ENCODE measurements around the gene MVB12B.

MVB12B gene

GRCh38 chr9:126495411-126496180 lies 169.0 kb downstream of the MVB12B start:
- no peak overlapping the region for H2AFZ ChIP-seq (ENCODE audit: low read length)
- no peak overlapping the region for H3K4me2 ChIP-seq (ENCODE audit: low read depth, low read length, poor library complexity, severe bottlenecking)
- H3K36me3 ChIP-seq (ENCODE audit: insufficient read depth, low read length), result peaks cover 21% of the 10 kb centered on the region; the same call in 1 of the 2 replicates
- peaks cover 21% of the 10 kb centered on the region for H3K79me2 ChIP-seq (ENCODE audit: insufficient read depth, low read length)
- H3K27me3 ChIP-seq (ENCODE audit: insufficient read depth, low read length, poor library complexity, severe bottlenecking), result no peaks in the 10 kb centered on the region
- no peaks in the 10 kb centered on the region; the same call in 1 of the 2 replicates for H3F3A ChIP-seq (ENCODE audit: low read depth)
- no peak overlapping the region for H3K9ac ChIP-seq (ENCODE audit: low read depth, low read length, poor library complexity, severe bottlenecking)
- H3K9me3 ChIP-seq (ENCODE audit: insufficient read depth, low read depth, low read length), result no peaks in the 10 kb centered on the region
- H3K4me3 ChIP-seq (ENCODE audit: low read length, poor library complexity, severe bottlenecking), result no peak overlapping the region
- no peak for TF ChIP-seq EZH2phosphoT487 (IDR thresholded peaks at IDR 0.05; ENCODE audit: borderline replicate concordance)
- TF ChIP-seq CTCF (conservative IDR thresholded peaks at IDR 0.05; ENCODE audit: low read length), result no peak
- peaks cover 6% of the 10 kb centered on the region for H3K4me1 ChIP-seq (ENCODE audit: insufficient read depth, low read length, poor library complexity, severe bottlenecking)
- peaks cover 9% of the 10 kb centered on the region for H4K20me1 ChIP-seq (ENCODE audit: insufficient read depth, low read length, poor library complexity, severe bottlenecking)
- no peaks in the 10 kb centered on the region for H3K9me2 ChIP-seq (replicated peaks; ENCODE audit: low read depth, low read length)

- peaks cover 22% of the 10 kb centered on the region for H3K79me2 ChIP-seq (ENCODE audit: insufficient read depth, low read length)
- H3K9ac ChIP-seq (ENCODE audit: low read depth, low read length, poor library complexity, severe bottlenecking), result no peak overlapping the region
- H3K4me1 ChIP-seq (ENCODE audit: insufficient read depth, low read length, poor library complexity, severe bottlenecking), result peaks cover under 1% of the 10 kb centered on the region
- H3K4me2 ChIP-seq (ENCODE audit: low read depth, low read length, poor library complexity, severe bottlenecking), result no peak overlapping the region
- H3F3A ChIP-seq (ENCODE audit: low read depth), result no peaks in the 10 kb centered on the region; the same call in 1 of the 2 replicates
- no peak overlapping the region for H2AFZ ChIP-seq (ENCODE audit: low read length)
- H3K9me3 ChIP-seq (ENCODE audit: insufficient read depth, low read depth, low read length), result no peaks in the 10 kb centered on the region
- peaks cover 26% of the 10 kb centered on the region; the same call in 1 of the 2 replicates for H3K36me3 ChIP-seq (ENCODE audit: insufficient read depth, low read length)
- TF ChIP-seq EZH2phosphoT487 (IDR thresholded peaks at IDR 0.05; ENCODE audit: borderline replicate concordance) (no peak), CTCF (conservative IDR thresholded peaks at IDR 0.05; ENCODE audit: low read length) (no peak)
- no peaks in the 10 kb centered on the region for H3K9me2 ChIP-seq (replicated peaks; ENCODE audit: low read depth, low read length)
- peaks cover 12% of the 10 kb centered on the region for H4K20me1 ChIP-seq (ENCODE audit: insufficient read depth, low read length, poor library complexity, severe bottlenecking)
- no peak overlapping the region for H3K4me3 ChIP-seq (ENCODE audit: low read length, poor library complexity, severe bottlenecking)
- no peaks in the 10 kb centered on the region for H3K27me3 ChIP-seq (ENCODE audit: insufficient read depth, low read length, poor library complexity, severe bottlenecking)
These were observed 169.6 kb downstream of the MVB12B start for GRCh38 chr9:126496181-126496576.

GRCh38 chr9:126496781-126497659 lies 170.4 kb downstream of the MVB12B start:
- no peak for TF ChIP-seq CTCF (conservative IDR thresholded peaks at IDR 0.05; ENCODE audit: low read length)
- TF ChIP-seq EZH2phosphoT487 (IDR thresholded peaks at IDR 0.05; ENCODE audit: borderline replicate concordance), result no peak
- Histone ChIP-seq H3K9me2 (replicated peaks; ENCODE audit: low read depth, low read length) (no peaks in the 10 kb centered on the region), H3K4me1 (ENCODE audit: insufficient read depth, low read length, poor library complexity, severe bottlenecking) (no peaks in the 10 kb centered on the region), H3K9ac (ENCODE audit: low read depth, low read length, poor library complexity, severe bottlenecking) (no peak overlapping the region), H3K79me2 (ENCODE audit: insufficient read depth, low read length) (peaks cover 30% of the 10 kb centered on the region; the same call in 1 of the 2 replicates), H4K20me1 (ENCODE audit: insufficient read depth, low read length, poor library complexity, severe bottlenecking) (peaks cover 15% of the 10 kb centered on the region), H3K27me3 (ENCODE audit: insufficient read depth, low read length, poor library complexity, severe bottlenecking) (no peaks in the 10 kb centered on the region), H3K4me3 (ENCODE audit: low read length, poor library complexity, severe bottlenecking) (no peak overlapping the region), H2AFZ (ENCODE audit: low read length) (no peak overlapping the region), H3K36me3 (ENCODE audit: insufficient read depth, low read length) (peaks cover 30% of the 10 kb centered on the region; the same call in 1 of the 2 replicates), H3F3A (ENCODE audit: low read depth) (no peaks in the 10 kb centered on the region; the same call in 1 of the 2 replicates), H3K9me3 (ENCODE audit: insufficient read depth, low read depth, low read length) (no peaks in the 10 kb centered on the region), H3K4me2 (ENCODE audit: low read depth, low read length, poor library complexity, severe bottlenecking) (no peak overlapping the region)

All from Loucy (cell line).